ENCODE measurements around the gene CHRM4. TPM values are rescaled to one million over a fixed set of nuclear protein-coding genes. Genes with fewer than 3 reads are reported as not detected.

CHRM4 gene
- not detected in 2 replicates for total RNA-seq

GRCh38 chr11:46391578-46392420, at the start of gene CHRM4:
CHRM4 (minus strand) TSS chr11:46391776; CDS start chr11:46386557, 5,219 bp downstream.

GRCh38 chr11:46381048-46381818, 10.3 kb downstream of the CHRM4 start, which contains the start of gene MDK:
MDK (plus strand) TSS chr11:46381669; CDS start chr11:46382058, 389 bp downstream.

GRCh38 chr11:46346886-46347636, 44.5 kb downstream of the CHRM4 start, which contains the start of gene DGKZ:
DGKZ (plus strand) TSS chr11:46347463; CDS start chr11:46347660, 197 bp downstream.

Other genes starting within 250 kb of the CHRM4 start
- 45.9 and 50.5 TPM in 2 replicates for gene CREB3L1, start 114.1 kb downstream of the CHRM4 start, total RNA-seq
- gene DGKZ, start 44.3 kb downstream of the CHRM4 start, total RNA-seq, result 38.3 and 40.4 TPM in 2 replicates
- 47.7 and 52.2 TPM in 2 replicates for gene MDK, start 10.1 kb downstream of the CHRM4 start, total RNA-seq
- 18.8 and 24.1 TPM in 2 replicates for gene AMBRA1, start 202.2 kb upstream of the CHRM4 start, total RNA-seq
- 2.4 and 3.3 TPM in 2 replicates for gene HARBI1, start 225.5 kb upstream of the CHRM4 start, total RNA-seq
- gene ATG13, start 225.8 kb upstream of the CHRM4 start, total RNA-seq, result 101 and 104 TPM in 2 replicates